GM21786 (cell line): ENCODE data around the gene BARX1.
"Not testable (repeated sequence)": the region's sequence is repeated elsewhere in the genome, so short reads cannot be mapped to it uniquely, and the experiment has no call there.

Experiments used
- ATAC-seq: cut with Tn5 transposase; IDR thresholded peaks from one replicate; pipeline ENCODE4 v1.9.1; 2021; ENCODE audit not compliant: unreplicated experiment

BARX1 gene

GRCh38 chr9:93967020-93967803 is 12.1 kb upstream of the BARX1 start:
- no peak for ATAC-seq

DNA sequence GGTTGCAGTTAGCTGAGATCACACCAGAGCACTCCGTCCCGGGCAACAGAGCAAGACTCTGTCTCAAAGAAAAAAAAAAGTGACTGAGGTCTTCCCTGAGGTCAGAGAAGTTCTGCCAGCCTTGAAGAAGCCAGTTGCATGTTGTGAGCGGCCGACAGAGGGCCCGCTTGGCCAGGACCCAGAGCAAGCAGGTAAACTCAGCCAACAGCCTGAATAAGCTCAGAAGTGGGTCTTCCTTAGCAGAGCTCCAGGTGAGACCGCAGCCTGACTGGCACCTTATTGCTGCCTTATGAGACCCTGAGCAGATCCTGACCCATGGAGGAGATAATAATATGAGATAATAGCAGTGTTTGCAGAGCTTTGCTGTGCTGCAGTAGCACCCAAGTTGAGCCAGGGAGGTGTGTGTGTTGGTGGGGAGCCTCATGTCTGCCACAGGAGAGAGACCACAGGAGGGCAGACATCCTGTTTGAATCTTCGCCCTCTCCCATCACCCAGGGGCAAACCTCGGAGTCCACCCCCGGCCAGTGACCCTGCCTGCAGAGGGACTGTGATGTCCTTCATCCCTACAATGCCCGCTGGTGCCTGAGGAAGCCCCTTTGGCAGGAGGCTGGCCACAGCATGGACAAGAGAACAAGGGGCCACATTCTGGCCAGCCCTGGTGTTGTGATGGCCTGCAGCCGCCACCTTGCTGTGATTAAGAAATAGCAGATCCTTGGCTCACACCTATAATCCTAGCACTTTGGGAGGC is 10.8 kb upstream of the BARX1 start:
- no peak for ATAC-seq

GRCh38 chr9:93964685-93965084 is 9.5 kb upstream of the BARX1 start:
- no peak for ATAC-seq

DNA sequence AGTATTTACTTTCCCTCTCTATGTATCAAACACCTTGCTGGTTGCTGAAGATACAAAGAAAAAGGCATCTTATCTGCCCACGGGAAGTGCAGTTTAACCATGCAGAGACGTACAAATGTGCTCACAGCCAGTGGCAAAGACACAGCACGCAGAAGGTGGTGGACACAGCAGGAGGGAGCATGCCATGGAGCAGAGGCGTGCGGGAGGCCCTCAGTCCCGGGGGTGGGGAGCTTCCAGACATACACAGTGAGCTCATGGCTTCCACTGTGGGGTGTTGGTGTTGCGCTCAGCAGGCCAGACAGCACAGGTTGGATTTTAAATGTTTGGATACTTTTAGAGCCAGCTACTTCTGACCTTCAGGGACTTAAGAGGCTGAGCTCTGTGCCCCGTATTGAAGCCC is 8.8 kb upstream of the BARX1 start:
- ATAC-seq: no peak

GRCh38 chr9:93963489-93963888 is 8.3 kb upstream of the BARX1 start:
- not testable (repeated sequence) for ATAC-seq

DNA sequence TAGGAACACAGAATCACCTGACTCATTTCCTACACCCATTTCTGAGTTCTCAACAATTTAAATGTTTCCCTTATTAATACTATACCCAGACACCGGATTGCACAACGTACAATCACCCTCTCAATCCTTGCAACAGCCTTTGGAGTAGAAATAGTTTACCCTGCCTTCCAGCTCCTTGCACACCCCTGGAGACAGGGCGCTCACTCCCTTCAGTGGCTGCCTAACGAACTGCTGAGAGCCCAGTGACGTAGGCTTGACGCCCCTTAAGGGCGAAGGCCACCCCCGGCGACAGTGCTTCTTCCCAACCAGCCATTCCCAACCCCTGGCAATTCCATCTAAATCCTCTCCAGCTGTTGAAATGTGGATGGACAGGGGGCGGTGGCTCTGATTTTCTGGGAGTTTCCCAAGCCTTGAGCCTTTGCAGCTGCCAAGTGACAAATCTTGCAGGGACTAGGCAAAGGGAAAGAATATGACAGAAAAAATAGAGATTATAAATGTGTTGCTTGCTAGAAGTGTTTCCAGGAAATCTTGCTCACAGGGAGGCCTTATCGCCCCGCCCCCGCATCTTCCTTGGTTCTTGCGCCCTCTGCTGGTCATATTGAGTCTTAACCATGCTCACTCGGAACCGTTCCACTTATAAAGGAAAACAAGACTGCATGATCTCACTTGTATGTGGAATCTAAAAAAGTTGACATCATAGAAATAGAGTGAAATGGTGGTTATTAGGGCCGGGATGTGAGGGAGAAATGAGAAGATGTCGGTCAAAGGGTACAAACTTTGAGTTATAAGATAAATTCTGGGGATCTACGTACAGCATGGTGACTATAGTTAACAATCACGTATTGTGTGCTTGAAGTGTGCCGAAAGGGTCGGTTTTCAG is 7.6 kb upstream of the BARX1 start:
- no peak for ATAC-seq

- ATAC-seq: no peak
Observed at GRCh38 chr9:93962017-93962416, 6.9 kb upstream of the BARX1 start.

DNA sequence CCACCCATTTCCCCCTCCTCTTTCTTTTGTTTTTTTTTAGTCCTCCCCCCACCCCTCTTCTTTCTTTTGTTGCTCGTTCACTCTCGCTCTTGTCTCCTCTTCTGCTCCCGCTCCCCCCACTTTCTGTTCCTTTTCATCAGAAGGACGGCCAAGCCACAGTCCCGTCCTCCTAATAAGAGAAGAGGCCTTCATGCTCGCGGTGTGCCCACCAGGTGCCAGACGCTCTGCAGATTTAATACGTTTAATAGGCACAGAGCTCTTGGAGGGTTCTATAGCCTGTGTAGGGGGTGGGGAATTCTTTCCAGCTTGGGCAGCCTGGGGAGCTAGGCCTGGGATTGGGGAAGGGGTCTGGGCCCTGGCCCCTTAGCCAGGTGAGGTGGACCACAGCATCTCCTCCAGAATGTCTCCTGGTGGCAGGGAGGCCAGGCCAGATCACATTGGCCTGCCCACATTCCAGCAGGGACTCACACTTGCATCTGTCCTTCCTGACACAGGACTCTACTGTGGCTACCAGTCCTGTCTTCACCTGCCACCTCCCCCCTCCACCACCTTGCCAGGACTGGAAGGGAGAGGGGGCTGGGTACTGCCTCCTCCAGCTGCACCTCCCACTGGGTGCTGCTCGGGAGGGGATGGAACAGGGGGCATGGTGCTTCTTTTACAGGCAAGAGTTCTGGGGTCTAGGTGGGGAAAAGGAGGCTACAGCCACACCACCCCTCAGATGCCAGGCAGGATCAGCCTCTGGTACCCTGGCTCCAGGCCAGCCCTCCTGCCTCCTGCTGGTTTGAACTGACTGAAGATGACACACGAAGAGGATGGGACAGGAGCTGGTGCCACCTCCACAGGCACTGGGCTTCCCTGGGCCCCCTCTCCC is 6.1 kb upstream of the BARX1 start:
- no peak for ATAC-seq

- no peak for ATAC-seq
Observed at GRCh38 chr9:93960221-93960970, 5.2 kb upstream of the BARX1 start.

DNA sequence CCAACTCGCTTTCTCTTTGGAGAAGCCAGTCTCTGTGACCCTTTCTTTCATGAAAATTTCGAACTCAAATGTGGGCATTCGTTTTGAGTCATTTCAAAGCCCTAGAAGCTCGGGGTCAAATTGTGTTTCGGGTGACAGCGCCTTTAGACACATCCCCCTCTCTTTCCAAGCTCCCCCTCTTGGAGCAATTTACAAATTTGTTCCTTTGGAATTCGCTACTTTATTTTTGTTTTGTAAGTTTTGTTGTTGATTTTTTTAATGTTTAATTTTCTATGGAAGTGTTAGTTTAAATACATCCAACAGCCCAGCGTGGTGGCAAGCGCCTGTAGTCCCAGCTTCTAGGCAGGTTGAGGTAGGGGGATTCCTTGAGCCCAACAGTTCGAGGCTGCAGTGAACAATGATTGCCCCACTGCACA is 4.6 kb upstream of the BARX1 start:
- ATAC-seq: no peak

- ATAC-seq: no peak
Observed at GRCh38 chr9:93958819-93959682, 3.9 kb upstream of the BARX1 start.

- no peak for ATAC-seq
Observed at GRCh38 chr9:93958121-93958818, 3.1 kb upstream of the BARX1 start.

GRCh38 chr9:93955981-93956784 is 1.0 kb upstream of the BARX1 start:
- ATAC-seq: no peak

GRCh38 chr9:93954434-93955061 is 607 bp downstream of the BARX1 start:
- no peak for ATAC-seq

DNA sequence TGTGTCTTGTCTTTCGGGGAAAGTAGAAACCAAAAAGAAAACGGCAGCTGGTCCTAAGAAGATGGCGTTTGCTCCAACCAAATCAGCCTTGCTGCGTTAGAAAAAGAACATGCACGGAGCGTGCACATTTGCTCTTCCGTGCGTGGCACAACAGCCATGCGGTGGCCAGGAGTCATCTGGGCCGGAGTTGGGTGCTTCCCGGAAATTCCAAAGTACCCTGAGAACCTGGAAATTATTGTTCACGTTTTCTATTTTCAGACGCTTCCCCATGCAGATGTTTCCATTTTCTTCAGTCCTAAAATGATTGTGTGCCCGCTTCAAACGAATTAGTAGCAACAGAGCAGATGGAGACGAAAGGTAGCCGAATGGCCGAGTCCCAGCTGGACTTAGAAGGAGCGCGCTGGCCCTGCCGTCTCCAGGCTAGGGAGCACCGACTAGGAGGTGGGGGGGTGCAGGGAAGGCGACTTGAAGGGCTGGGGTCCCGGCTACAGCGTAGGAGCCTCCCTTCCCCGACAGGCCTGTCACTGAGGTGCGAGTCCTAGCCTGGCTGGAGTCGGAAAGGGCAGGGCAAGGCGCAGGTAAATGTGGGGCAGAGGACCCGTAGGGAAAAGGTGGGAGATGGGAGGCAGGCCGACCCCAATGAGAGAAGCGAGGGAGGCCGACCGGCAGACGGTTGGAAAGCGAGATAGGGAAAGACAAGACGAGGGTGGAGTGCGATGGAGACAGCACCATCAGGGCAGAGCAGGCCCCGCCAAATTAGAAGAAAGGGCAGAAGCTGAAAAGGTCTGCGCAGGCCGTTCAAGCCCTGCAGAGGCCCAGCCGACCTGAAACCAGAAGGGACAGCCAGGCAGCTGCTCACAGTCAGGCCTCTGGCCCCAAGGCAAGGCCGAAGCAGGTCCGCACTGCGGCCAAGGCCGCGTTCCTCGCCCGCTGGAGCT is 1.4 kb downstream of the BARX1 start:
- no peak for ATAC-seq
